ENCODE results near the gene NUP62.

The NUP62 gene

GRCh38 chr19:49924004-49924880 lies 5.1 kb downstream of the NUP62 start:
- Histone ChIP-seq H3K27me3 (ENCODE audit: control insufficient read depth in 1 of 2, insufficient read depth in 2 of 2, low read length in 2 of 2) (no peaks in the 10 kb centered on the region), H3K4me1 (ENCODE audit: insufficient read depth, low read length) (peaks cover 14% of the 10 kb centered on the region), H3K36me3 (ENCODE audit: insufficient read depth, low read length) (peaks cover 45% of the 10 kb centered on the region), H3K27ac (ENCODE audit: low read depth, low read length) (no peak overlapping the region), H3K4me3 (ENCODE audit: low read depth in 1 of 2, low read length in 2 of 2) (no peak overlapping the region), H3K9me3 (ENCODE audit: low read length) (no peaks in the 10 kb centered on the region), H3K9ac (ENCODE audit: low read length) (no peak overlapping the region)

GRCh38 chr19:49923055-49924003 lies 6.0 kb downstream of the NUP62 start:
- Histone ChIP-seq H3K27ac (ENCODE audit: low read depth, low read length) (no peak overlapping the region), H3K9me3 (ENCODE audit: low read length) (no peaks in the 10 kb centered on the region), H3K4me1 (ENCODE audit: insufficient read depth, low read length) (peaks cover 14% of the 10 kb centered on the region), H3K4me3 (ENCODE audit: low read depth in 1 of 2, low read length in 2 of 2) (no peak overlapping the region), H3K27me3 (ENCODE audit: control insufficient read depth in 1 of 2, insufficient read depth in 2 of 2, low read length in 2 of 2) (no peaks in the 10 kb centered on the region), H3K9ac (ENCODE audit: low read length) (no peak overlapping the region), H3K36me3 (ENCODE audit: insufficient read depth, low read length) (peaks cover 45% of the 10 kb centered on the region)

- Histone ChIP-seq H3K27me3 (ENCODE audit: control insufficient read depth in 1 of 2, insufficient read depth in 2 of 2, low read length in 2 of 2) (no peaks in the 10 kb centered on the region), H3K9me3 (ENCODE audit: low read length) (no peaks in the 10 kb centered on the region), H3K36me3 (ENCODE audit: insufficient read depth, low read length) (peaks cover 42% of the 10 kb centered on the region), H3K27ac (ENCODE audit: low read depth, low read length) (no peak overlapping the region), H3K4me1 (ENCODE audit: insufficient read depth, low read length) (peaks cover 4% of the 10 kb centered on the region), H3K9ac (ENCODE audit: low read length) (no peak overlapping the region), H3K4me3 (ENCODE audit: low read depth in 1 of 2, low read length in 2 of 2) (no peak overlapping the region)
These were observed 7.2 kb downstream of the NUP62 start for GRCh38 chr19:49921871-49922795.

- H3K9me3 ChIP-seq (ENCODE audit: low read length): no peaks in the 10 kb centered on the region
- no peak overlapping the region for H3K4me3 ChIP-seq (ENCODE audit: low read depth in 1 of 2, low read length in 2 of 2)
- H3K36me3 ChIP-seq (ENCODE audit: insufficient read depth, low read length): peaks cover 37% of the 10 kb centered on the region
- H3K27me3 ChIP-seq (ENCODE audit: control insufficient read depth in 1 of 2, insufficient read depth in 2 of 2, low read length in 2 of 2): no peaks in the 10 kb centered on the region
- H3K27ac ChIP-seq (ENCODE audit: low read depth, low read length): no peak overlapping the region
- H3K9ac ChIP-seq (ENCODE audit: low read length): no peak overlapping the region
- H3K4me1 ChIP-seq (ENCODE audit: insufficient read depth, low read length): peaks cover 4% of the 10 kb centered on the region
These were observed 8.5 kb downstream of the NUP62 start for GRCh38 chr19:49920624-49921363.

- peaks cover 35% of the 10 kb centered on the region for H3K36me3 ChIP-seq (ENCODE audit: insufficient read depth, low read length)
- H3K9me3 ChIP-seq (ENCODE audit: low read length): no peaks in the 10 kb centered on the region
- H3K27me3 ChIP-seq (ENCODE audit: control insufficient read depth in 1 of 2, insufficient read depth in 2 of 2, low read length in 2 of 2): no peaks in the 10 kb centered on the region
- no peak overlapping the region for H3K9ac ChIP-seq (ENCODE audit: low read length)
- no peaks in the 10 kb centered on the region for H3K4me1 ChIP-seq (ENCODE audit: insufficient read depth, low read length)
- no peak overlapping the region for H3K4me3 ChIP-seq (ENCODE audit: low read depth in 1 of 2, low read length in 2 of 2)
- no peak overlapping the region for H3K27ac ChIP-seq (ENCODE audit: low read depth, low read length)
These were observed 11.2 kb downstream of the NUP62 start for GRCh38 chr19:49918089-49918488.

- no peak overlapping the region for H3K4me3 ChIP-seq (ENCODE audit: low read depth in 1 of 2, low read length in 2 of 2)
- no peaks in the 10 kb centered on the region for H3K4me1 ChIP-seq (ENCODE audit: insufficient read depth, low read length)
- no peak overlapping the region for H3K27ac ChIP-seq (ENCODE audit: low read depth, low read length)
- H3K9ac ChIP-seq (ENCODE audit: low read length): no peak overlapping the region
- H3K9me3 ChIP-seq (ENCODE audit: low read length): no peaks in the 10 kb centered on the region
- H3K27me3 ChIP-seq (ENCODE audit: control insufficient read depth in 1 of 2, insufficient read depth in 2 of 2, low read length in 2 of 2): no peaks in the 10 kb centered on the region
- peaks cover 28% of the 10 kb centered on the region for H3K36me3 ChIP-seq (ENCODE audit: insufficient read depth, low read length)
These were observed 12.2 kb downstream of the NUP62 start for GRCh38 chr19:49916839-49917733.

GRCh38 chr19:49915271-49915670 lies 14.0 kb downstream of the NUP62 start:
- no peak overlapping the region for H3K9ac ChIP-seq (ENCODE audit: low read length)
- H3K27me3 ChIP-seq (ENCODE audit: control insufficient read depth in 1 of 2, insufficient read depth in 2 of 2, low read length in 2 of 2): no peaks in the 10 kb centered on the region
- H3K4me1 ChIP-seq (ENCODE audit: insufficient read depth, low read length): no peaks in the 10 kb centered on the region

GRCh38 chr19:49913720-49914119 lies 15.6 kb downstream of the NUP62 start:
- Histone ChIP-seq H3K36me3 (ENCODE audit: insufficient read depth, low read length) (peaks cover 31% of the 10 kb centered on the region), H3K27me3 (ENCODE audit: control insufficient read depth in 1 of 2, insufficient read depth in 2 of 2, low read length in 2 of 2) (no peaks in the 10 kb centered on the region), H3K27ac (ENCODE audit: low read depth, low read length) (no peak overlapping the region), H3K4me1 (ENCODE audit: insufficient read depth, low read length) (no peaks in the 10 kb centered on the region), H3K9ac (ENCODE audit: low read length) (no peak overlapping the region), H3K9me3 (ENCODE audit: low read length) (no peaks in the 10 kb centered on the region), H3K4me3 (ENCODE audit: low read depth in 1 of 2, low read length in 2 of 2) (no peak overlapping the region)

More at GRCh38 chr19:49915271-49915670, 14.0 kb downstream of the NUP62 start:
- Histone ChIP-seq H3K4me3 (ENCODE audit: low read depth in 1 of 2, low read length in 2 of 2) (no peak overlapping the region), H3K9me3 (ENCODE audit: low read length) (no peaks in the 10 kb centered on the region), H3K27ac (ENCODE audit: low read depth, low read length) (no peak overlapping the region), H3K36me3 (ENCODE audit: insufficient read depth, low read length) (peaks cover 27% of the 10 kb centered on the region)

GRCh38 chr19:49912965-49913685 lies 16.2 kb downstream of the NUP62 start:
- Histone ChIP-seq H3K4me1 (ENCODE audit: insufficient read depth, low read length) (no peaks in the 10 kb centered on the region), H3K9me3 (ENCODE audit: low read length) (no peaks in the 10 kb centered on the region), H3K36me3 (ENCODE audit: insufficient read depth, low read length) (peaks cover 36% of the 10 kb centered on the region), H3K9ac (ENCODE audit: low read length) (no peak overlapping the region), H3K27me3 (ENCODE audit: control insufficient read depth in 1 of 2, insufficient read depth in 2 of 2, low read length in 2 of 2) (no peaks in the 10 kb centered on the region), H3K27ac (ENCODE audit: low read depth, low read length) (no peak overlapping the region), H3K4me3 (ENCODE audit: low read depth in 1 of 2, low read length in 2 of 2) (no peak overlapping the region)
